ENCODE results near the gene GYPC.

The GYPC gene

DNA sequence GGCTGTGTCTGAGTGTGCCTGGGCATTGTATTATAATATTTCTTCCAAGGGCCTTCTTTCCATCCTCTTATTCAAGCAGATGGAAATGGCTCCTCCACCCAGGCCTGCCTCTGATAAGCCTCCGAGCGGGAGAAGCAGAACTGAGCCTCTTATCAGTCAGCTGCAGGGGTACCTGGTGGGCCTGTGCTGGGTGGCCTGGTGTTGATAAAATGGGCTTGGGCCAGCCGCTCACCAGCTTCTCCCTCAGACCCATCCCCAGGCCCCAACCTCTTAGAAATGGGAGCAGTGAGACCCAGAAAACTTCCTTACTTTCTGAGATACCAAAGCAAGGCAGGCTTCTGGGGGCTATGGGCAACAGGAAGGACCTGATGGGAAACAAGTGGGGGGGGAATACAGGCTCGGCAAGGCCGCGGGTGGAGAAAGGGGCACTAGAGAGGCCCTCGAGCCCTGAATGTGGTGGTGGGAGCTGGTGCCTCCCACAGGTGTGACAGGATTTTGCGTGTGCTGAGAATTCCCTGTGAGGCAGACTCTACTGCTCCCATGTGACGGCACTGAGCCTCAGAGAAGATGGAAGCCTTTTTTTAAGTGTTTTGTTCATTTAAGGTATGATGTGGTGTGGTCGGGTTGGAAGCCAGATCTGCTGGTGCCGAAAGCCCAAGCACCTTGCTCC lies 18.3 kb downstream of the GYPC start:
- Histone ChIP-seq H3K9me3 (ENCODE audit: insufficient read depth, low read depth, low read length) (peaks cover 19% of the 10 kb centered on the region), H3K27me3 (ENCODE audit: insufficient read depth, low read length) (no peaks in the 10 kb centered on the region), H3K27ac (ENCODE audit: low read depth, low read length) (no peak overlapping the region), H3K36me3 (ENCODE audit: insufficient read depth, low read length) (peaks cover 4% of the 10 kb centered on the region; the same call in 1 of the 2 replicates), H3K4me3 (ENCODE audit: low read length) (no peak overlapping the region), H3K4me1 (ENCODE audit: insufficient read depth, low read length) (no peaks in the 10 kb centered on the region), H3K9ac (ENCODE audit: low read depth, low read length) (no peak overlapping the region)
- 92% methylated on average over 10 of the region's 11 CpGs for WGBS

DNA sequence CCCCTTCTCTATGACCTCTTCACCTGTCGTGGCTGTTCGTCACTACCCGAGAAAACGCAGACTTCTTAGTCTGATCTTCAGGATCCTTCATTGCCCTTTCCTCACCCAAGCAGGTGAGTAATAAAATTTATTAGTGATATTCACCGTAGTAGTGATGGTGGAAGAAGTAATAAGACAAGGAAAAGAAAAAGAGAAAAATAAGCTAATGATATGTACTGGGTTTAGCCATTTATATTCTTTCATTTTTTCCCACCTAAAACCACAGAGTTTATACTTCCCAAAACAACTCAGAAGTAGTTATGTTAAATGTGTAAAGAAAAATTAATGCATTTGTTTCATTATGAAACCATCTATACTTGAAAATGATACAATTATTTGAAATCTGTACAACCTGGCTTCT lies 19.7 kb downstream of the GYPC start:
- H3K36me3 ChIP-seq (ENCODE audit: insufficient read depth, low read length), result peaks cover 4% of the 10 kb centered on the region; the same call in 1 of the 2 replicates
- no peaks in the 10 kb centered on the region for H3K27me3 ChIP-seq (ENCODE audit: insufficient read depth, low read length)
- no peak overlapping the region for H3K9ac ChIP-seq (ENCODE audit: low read depth, low read length)
- no peaks in the 10 kb centered on the region for H3K4me1 ChIP-seq (ENCODE audit: insufficient read depth, low read length)
- H3K27ac ChIP-seq (ENCODE audit: low read depth, low read length), result no peak overlapping the region
- H3K9me3 ChIP-seq (ENCODE audit: insufficient read depth, low read depth, low read length), result peaks cover 19% of the 10 kb centered on the region
- no peak overlapping the region for H3K4me3 ChIP-seq (ENCODE audit: low read length)
- 96% methylated on average over 4 of the region's 5 CpGs for WGBS

DNA sequence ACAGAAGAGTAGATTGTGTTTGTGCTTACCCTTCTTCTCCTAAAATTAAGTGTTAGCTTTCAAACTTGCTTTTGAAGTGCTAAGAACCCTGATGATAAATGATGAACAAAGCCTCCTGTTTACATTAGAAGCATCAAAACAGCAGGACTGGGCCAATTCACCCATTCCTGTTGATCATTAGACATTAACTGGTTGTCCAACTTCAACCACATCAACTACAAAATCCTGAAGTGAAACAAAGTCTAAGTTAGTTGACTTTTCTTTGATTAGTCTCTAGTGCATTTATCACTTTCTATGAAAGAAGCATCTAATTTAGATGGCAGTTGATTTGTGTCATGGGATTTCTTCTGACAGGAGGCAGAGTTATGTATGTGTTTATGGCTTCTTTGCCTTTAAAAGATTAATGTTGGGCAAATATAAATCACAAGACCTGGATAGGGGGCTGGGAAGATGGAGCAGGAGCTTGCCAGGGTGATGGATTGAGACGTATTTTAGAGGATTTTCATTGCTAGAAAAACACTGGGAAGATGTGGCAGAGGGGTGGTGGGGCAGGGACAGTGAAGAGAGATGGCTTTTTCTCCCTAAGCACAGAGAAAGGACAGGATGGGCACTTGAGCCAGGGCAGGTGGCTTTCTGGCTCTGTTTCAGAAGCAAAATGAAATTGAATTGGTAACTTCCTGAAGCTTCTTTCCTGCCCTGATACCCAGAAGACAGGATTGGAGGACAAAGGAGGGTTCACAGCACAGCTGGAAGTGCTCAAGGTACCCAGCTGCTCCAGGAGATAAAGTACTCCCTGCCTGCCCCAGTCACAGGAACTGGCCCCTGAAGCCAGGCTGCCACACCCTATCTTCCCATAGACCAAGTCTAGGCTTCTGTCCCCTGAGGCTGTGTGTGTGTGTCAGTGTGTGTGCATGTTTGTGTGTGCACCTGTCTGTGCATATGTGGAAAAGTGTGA lies 20.5 kb downstream of the GYPC start:
- no peak overlapping the region for H3K9ac ChIP-seq (ENCODE audit: low read depth, low read length)
- H3K9me3 ChIP-seq (ENCODE audit: insufficient read depth, low read depth, low read length), result peaks cover 19% of the 10 kb centered on the region
- peaks cover 4% of the 10 kb centered on the region; the same call in 1 of the 2 replicates for H3K36me3 ChIP-seq (ENCODE audit: insufficient read depth, low read length)
- 92% methylated on average over 1 of the region's 1 CpG for WGBS
- no peak overlapping the region for H3K27ac ChIP-seq (ENCODE audit: low read depth, low read length)
- no peak overlapping the region for H3K4me3 ChIP-seq (ENCODE audit: low read length)
- no peaks in the 10 kb centered on the region for H3K4me1 ChIP-seq (ENCODE audit: insufficient read depth, low read length)
- H3K27me3 ChIP-seq (ENCODE audit: insufficient read depth, low read length), result no peaks in the 10 kb centered on the region

DNA sequence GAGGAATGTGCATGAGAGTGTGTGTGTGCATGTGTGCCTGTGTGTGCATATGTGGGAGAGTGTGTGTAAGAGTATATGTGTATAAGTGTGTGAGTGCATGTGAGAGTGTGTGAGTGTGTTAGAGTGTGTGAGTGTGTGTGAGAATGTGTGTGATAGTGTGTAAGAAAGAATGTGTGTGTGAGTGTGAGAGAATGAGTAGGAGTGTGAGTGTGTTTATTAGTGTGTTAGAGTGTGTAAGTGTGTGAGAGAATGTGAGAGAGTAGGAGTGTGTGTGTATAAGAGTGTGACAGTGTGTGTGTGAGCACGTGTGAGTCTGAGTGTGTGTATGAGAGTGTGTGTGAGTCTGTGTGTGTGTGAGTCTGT lies 21.2 kb downstream of the GYPC start:
- Histone ChIP-seq H3K27ac (ENCODE audit: low read depth, low read length) (no peak overlapping the region), H3K4me3 (ENCODE audit: low read length) (no peak overlapping the region), H3K9me3 (ENCODE audit: insufficient read depth, low read depth, low read length) (peaks cover 19% of the 10 kb centered on the region), H3K27me3 (ENCODE audit: insufficient read depth, low read length) (no peaks in the 10 kb centered on the region), H3K4me1 (ENCODE audit: insufficient read depth, low read length) (no peaks in the 10 kb centered on the region), H3K9ac (ENCODE audit: low read depth, low read length) (no peak overlapping the region), H3K36me3 (ENCODE audit: insufficient read depth, low read length) (peaks cover 4% of the 10 kb centered on the region; the same call in 1 of the 2 replicates)
- WGBS, result 86% methylated on average over 1 of the region's 1 CpG

DNA sequence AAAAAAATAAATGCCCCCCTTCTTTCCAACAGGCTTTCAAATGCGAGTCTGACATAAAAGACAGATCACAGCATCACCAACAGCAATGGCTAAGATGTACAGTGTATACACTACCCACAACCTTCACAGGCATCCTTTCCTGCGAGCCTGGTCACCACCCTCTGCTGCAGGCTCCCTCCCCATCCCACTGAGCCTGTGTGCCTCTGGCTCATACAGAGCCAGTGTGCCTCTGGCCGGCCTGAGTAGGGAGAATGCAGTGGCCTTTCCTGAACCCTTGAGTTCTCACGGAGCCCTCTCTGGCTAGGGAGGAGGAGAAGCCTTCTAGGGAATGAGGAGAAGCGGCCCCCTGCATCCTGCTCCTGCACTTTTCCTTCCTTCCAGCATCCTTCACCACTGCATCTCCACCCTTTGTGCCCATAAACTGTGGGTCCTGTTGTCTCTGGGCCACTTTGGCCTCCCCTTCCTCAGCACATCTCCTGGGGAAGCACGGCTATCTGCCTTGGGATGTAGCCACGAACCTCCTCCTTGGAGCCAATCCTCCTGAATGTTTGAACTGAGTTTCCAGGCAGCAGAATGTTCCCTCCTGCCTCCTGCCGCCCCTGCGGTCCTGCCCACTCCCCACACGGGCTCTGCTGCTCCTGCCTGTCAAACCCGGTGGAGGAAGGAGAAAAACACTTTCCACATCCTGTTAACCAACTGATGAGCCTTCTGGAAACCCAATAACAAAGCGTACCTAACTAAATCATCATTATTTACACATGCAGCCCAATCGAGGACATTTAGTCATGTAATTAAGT lies 22.5 kb downstream of the GYPC start:
- H3K9ac ChIP-seq (ENCODE audit: low read depth, low read length), result no peak overlapping the region
- no peak overlapping the region for H3K4me3 ChIP-seq (ENCODE audit: low read length)
- peaks cover 19% of the 10 kb centered on the region for H3K9me3 ChIP-seq (ENCODE audit: insufficient read depth, low read depth, low read length)
- no peaks in the 10 kb centered on the region for H3K4me1 ChIP-seq (ENCODE audit: insufficient read depth, low read length)
- H3K27me3 ChIP-seq (ENCODE audit: insufficient read depth, low read length), result no peaks in the 10 kb centered on the region
- H3K27ac ChIP-seq (ENCODE audit: low read depth, low read length), result no peak overlapping the region
- 91% methylated on average over 11 of the region's 13 CpGs for WGBS
- peaks cover 4% of the 10 kb centered on the region; the same call in 1 of the 2 replicates for H3K36me3 ChIP-seq (ENCODE audit: insufficient read depth, low read length)

DNA sequence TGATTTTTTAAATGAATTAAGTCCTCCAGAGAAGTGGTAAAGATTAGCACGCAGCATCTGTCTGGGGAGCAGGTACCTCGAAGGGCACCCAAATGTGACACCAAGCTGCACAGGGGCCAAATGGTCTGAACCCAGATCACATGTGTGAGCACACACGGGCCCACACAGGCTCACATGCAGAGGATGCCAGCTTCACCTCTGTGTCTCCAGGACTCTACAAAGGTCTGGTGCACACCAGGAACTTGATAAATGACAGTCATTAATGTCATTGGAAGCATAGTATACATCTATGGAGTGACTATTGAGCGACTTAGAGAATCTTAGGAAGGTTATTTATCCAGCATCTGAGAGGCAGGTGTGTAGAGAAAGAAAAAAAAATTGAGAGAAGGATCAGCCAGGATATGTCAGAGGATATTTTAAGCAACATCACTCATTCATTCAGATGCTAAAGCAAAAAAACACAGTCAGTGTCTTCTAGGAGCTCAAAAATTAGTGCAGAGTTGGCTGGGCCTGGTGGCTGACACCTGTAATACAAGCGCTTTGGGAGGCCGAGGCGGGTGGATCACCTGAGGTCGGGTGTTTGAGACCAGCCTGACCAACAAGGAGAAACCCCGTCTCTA lies 23.2 kb downstream of the GYPC start:
- 97% methylated on average over 9 of the region's 9 CpGs for WGBS
- no peaks in the 10 kb centered on the region for H3K27me3 ChIP-seq (ENCODE audit: insufficient read depth, low read length)

DNA sequence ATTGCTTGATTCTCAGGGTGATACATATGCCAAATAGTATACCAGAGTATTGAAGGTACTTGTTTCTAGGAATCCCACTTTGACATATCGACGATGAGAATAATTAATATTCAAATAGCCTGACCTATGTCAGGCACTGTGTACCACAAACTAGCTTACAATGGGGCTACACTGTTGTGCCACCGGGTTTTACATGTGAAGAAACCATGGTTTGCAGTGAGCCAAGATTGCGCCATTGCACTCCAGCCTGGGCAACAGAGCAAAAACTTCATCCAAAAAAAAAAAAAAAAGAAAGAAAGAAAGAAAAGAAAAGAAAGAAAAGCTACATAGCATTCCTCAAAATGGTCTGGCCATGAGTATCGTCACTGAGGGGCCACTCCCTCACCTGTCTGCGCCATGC lies 25.5 kb downstream of the GYPC start:
- Histone ChIP-seq H3K9ac (ENCODE audit: low read depth, low read length) (no peak overlapping the region), H3K4me3 (ENCODE audit: low read length) (no peak overlapping the region), H3K36me3 (ENCODE audit: insufficient read depth, low read length) (no peaks in the 10 kb centered on the region), H3K9me3 (ENCODE audit: insufficient read depth, low read depth, low read length) (0 out of 2 replicates have a peak, but pooled peaks cover 2% of the 10 kb centered on the region), H3K27ac (ENCODE audit: low read depth, low read length) (no peak overlapping the region), H3K27me3 (ENCODE audit: insufficient read depth, low read length) (no peaks in the 10 kb centered on the region), H3K4me1 (ENCODE audit: insufficient read depth, low read length) (no peaks in the 10 kb centered on the region)
- WGBS, result 98% methylated on average over 6 of the region's 6 CpGs

More for the DNA sequence above, 23.2 kb downstream of the GYPC start:
- no peak overlapping the region for H3K4me3 ChIP-seq (ENCODE audit: low read length)
- no peaks in the 10 kb centered on the region for H3K4me1 ChIP-seq (ENCODE audit: insufficient read depth, low read length)
- H3K9me3 ChIP-seq (ENCODE audit: insufficient read depth, low read depth, low read length), result peaks cover 19% of the 10 kb centered on the region
- H3K9ac ChIP-seq (ENCODE audit: low read depth, low read length), result no peak overlapping the region
- peaks cover 4% of the 10 kb centered on the region; the same call in 1 of the 2 replicates for H3K36me3 ChIP-seq (ENCODE audit: insufficient read depth, low read length)
- H3K27ac ChIP-seq (ENCODE audit: low read depth, low read length), result no peak overlapping the region

DNA sequence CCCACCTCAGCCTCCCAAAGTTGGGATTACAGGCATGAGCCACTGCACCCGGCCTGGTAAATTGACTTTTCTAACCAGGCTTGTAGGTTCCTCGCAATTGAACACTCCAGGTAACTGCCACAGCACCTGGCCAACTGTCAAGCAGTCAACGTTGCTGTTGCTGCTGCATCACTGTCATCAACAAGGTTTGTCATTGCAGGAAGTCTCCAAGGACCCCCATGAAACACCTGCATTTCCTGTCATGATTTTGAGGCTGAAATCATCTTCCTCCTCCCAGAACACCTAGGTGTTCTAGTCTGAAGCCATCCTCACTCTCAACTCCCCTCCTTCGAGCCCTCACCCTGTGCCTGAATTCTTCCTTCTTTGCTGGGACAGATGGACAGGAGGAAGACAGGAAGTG lies 29.7 kb downstream of the GYPC start:
- Histone ChIP-seq H3K4me1 (ENCODE audit: insufficient read depth, low read length) (no peaks in the 10 kb centered on the region), H3K27me3 (ENCODE audit: insufficient read depth, low read length) (no peaks in the 10 kb centered on the region), H3K27ac (ENCODE audit: low read depth, low read length) (no peak overlapping the region), H3K9ac (ENCODE audit: low read depth, low read length) (no peak overlapping the region), H3K4me3 (ENCODE audit: low read length) (no peak overlapping the region), H3K36me3 (ENCODE audit: insufficient read depth, low read length) (no peaks in the 10 kb centered on the region), H3K9me3 (ENCODE audit: insufficient read depth, low read depth, low read length) (no peaks in the 10 kb centered on the region)
- 92% methylated on average over 4 of the region's 4 CpGs for WGBS

DNA sequence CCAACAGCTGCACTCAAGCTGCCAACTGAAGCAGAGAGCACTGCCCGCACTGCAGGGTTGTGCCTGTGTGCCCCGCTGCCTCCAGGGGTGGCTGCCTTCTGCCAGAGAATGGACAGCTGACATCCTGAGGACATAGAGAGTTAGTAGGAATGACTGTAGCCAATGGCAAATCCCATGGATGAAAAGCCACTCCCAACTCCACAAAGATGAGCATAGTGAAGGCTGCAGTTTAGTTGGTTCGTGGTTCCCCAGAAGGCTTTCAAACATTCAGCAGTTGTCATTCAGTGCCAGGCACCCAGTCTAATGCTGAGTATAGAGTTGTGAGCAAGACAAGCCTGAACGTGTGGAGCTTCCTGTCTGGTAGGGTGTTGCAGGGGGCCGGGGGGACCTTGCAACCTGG lies 30.3 kb downstream of the GYPC start:
- WGBS, result 90% methylated on average over 5 of the region's 5 CpGs

DNA sequence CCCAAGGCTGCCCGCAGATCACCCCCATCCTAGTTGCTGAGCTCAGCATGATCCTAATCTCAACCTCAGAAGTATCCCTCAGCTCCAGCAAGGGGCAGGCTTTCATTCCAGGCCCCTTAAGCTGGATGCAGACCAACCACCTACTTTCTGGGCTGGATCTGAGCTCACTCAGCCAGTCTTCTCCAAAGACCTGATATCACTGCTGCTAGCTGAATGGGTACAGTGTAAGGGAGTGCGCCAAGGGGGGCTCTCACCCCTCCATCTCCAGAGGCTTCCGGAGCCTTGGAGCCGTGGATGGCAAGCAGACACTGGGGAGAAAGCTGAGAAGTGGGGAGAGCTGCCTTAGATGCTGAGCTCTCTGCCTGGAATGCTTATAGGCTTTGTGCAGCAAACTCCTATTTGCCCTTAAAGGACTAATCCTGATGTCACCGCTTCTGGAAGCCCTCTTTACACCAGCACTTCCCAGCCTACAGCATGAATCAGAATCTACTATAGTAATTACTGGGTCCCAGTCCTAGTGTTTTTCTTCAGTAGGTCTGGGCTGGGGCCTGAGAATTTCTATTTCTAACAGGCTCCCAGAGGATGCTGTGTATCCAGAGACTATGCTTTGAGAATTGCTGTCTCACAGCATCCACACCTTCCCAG lies 31.0 kb downstream of the GYPC start:
- Histone ChIP-seq H3K9me3 (ENCODE audit: insufficient read depth, low read depth, low read length) (no peaks in the 10 kb centered on the region), H3K9ac (ENCODE audit: low read depth, low read length) (no peak overlapping the region), H3K36me3 (ENCODE audit: insufficient read depth, low read length) (no peaks in the 10 kb centered on the region), H3K27me3 (ENCODE audit: insufficient read depth, low read length) (no peaks in the 10 kb centered on the region), H3K4me3 (ENCODE audit: low read length) (no peak overlapping the region), H3K4me1 (ENCODE audit: insufficient read depth, low read length) (no peaks in the 10 kb centered on the region), H3K27ac (ENCODE audit: low read depth, low read length) (no peak overlapping the region)
- 89% methylated on average over 4 of the region's 5 CpGs for WGBS

More for the DNA sequence above, 30.3 kb downstream of the GYPC start:
- Histone ChIP-seq H3K27ac (ENCODE audit: low read depth, low read length) (no peak overlapping the region), H3K9me3 (ENCODE audit: insufficient read depth, low read depth, low read length) (no peaks in the 10 kb centered on the region), H3K27me3 (ENCODE audit: insufficient read depth, low read length) (no peaks in the 10 kb centered on the region), H3K4me1 (ENCODE audit: insufficient read depth, low read length) (no peaks in the 10 kb centered on the region), H3K4me3 (ENCODE audit: low read length) (no peak overlapping the region), H3K9ac (ENCODE audit: low read depth, low read length) (no peak overlapping the region), H3K36me3 (ENCODE audit: insufficient read depth, low read length) (no peaks in the 10 kb centered on the region)
